ENCODE data around the gene SHC1. TPM values are rescaled to one million over a fixed set of nuclear protein-coding genes. Genes with fewer than 3 reads are reported as not detected.

Gene SHC1
- total RNA-seq: 78.1 and 81.9 TPM in 2 replicates

GRCh38 chr1:154970631-154971340 is at the start of gene SHC1:
SHC1 (minus strand) TSS chr1:154970747; CDS start chr1:154970526, 221 bp downstream.
- intact Hi-C loops (cut with micrococcal nuclease): loop anchor here (10.0 kb wide), 1 partner anchor 204 kb away; the partner anchor contains the start of genes KRTCAP2 and TRIM46

- intact Hi-C loops (cut with micrococcal nuclease): no loop called here
Measured at GRCh38 chr1:155019377-155020245, 49.1 kb upstream of the SHC1 start.

GRCh38 chr1:155018617-155019348 is 48.2 kb upstream of the SHC1 start:
- intact Hi-C loops (cut with micrococcal nuclease): no loop called here

- intact Hi-C loops (cut with micrococcal nuclease): loop anchor here (1.0 to 2.0 kb wide), 3 partner anchors 19 to 57 kb away; partner anchors contain the start of genes FLAD1 and PYGO2
Measured at GRCh38 chr1:155017946-155018316, 47.4 kb upstream of the SHC1 start.

- intact Hi-C loops (cut with micrococcal nuclease): loop anchor here (1.0 to 2.0 kb wide), 3 partner anchors 18 to 56 kb away; partner anchors contain the start of genes FLAD1 and PYGO2
Measured at GRCh38 chr1:155017041-155017945, 46.7 kb upstream of the SHC1 start.

- intact Hi-C loops (cut with micrococcal nuclease): loop anchor here (2.0 kb wide), 2 partner anchors 34 to 56 kb away; partner anchors contain the start of genes FLAD1 and PYGO2
Measured at GRCh38 chr1:155016231-155016831, 45.8 kb upstream of the SHC1 start.

GRCh38 chr1:155015527-155016230 is 45.1 kb upstream of the SHC1 start:
- intact Hi-C loops (cut with micrococcal nuclease): loop anchor here (2.0 kb wide), 2 partner anchors 33 to 55 kb away; partner anchors contain the start of genes FLAD1 and PYGO2

- intact Hi-C loops (cut with micrococcal nuclease): no loop called here
Measured at GRCh38 chr1:155014709-155015508, 44.4 kb upstream of the SHC1 start.

- intact Hi-C loops (cut with micrococcal nuclease): no loop called here
Measured at GRCh38 chr1:155013632-155014031, 43.1 kb upstream of the SHC1 start.

- intact Hi-C loops (cut with micrococcal nuclease): no loop called here
Measured at GRCh38 chr1:155012776-155013602, 42.4 kb upstream of the SHC1 start.

- intact Hi-C loops (cut with micrococcal nuclease): no loop called here
Measured at GRCh38 chr1:155012026-155012546, 41.5 kb upstream of the SHC1 start.

- intact Hi-C loops (cut with micrococcal nuclease): no loop called here
Measured at GRCh38 chr1:155011437-155012025, 41.0 kb upstream of the SHC1 start.

GRCh38 chr1:155011004-155011416 is 40.5 kb upstream of the SHC1 start:
- intact Hi-C loops (cut with micrococcal nuclease): no loop called here

GRCh38 chr1:155010211-155010918 is 39.8 kb upstream of the SHC1 start:
- intact Hi-C loops (cut with micrococcal nuclease): no loop called here

- intact Hi-C loops (cut with micrococcal nuclease): no loop called here
Measured at GRCh38 chr1:155009742-155010141, 39.2 kb upstream of the SHC1 start.

- intact Hi-C loops (cut with micrococcal nuclease): no loop called here
Measured at GRCh38 chr1:155009221-155009711, 38.7 kb upstream of the SHC1 start.
